HepG2 (cell line): ENCODE measurements around the gene S100A8. TPM values are rescaled to one million over a fixed set of nuclear protein-coding genes. Genes with fewer than 3 reads are reported as not detected.

Experiments
- ATAC-seq: fragments of 200-7000 bp; cut with Tn5 transposase; 3 replicates; pipeline ENCODE4 v1.9.1; 2020; ENCODE audit warnings: mild to moderate bottlenecking, moderate library complexity
- BruUV-seq: library from RNA; stranded (reverse); fragments of 400-500 nt; replicated peaks from 2 replicates; lab custom pipeline; 2021; lab: Mats Ljungman, UMichigan
- CTCF ChIA-PET: fragments of 300-600 bp; formaldehyde crosslinking; extraction: SDS; loops from one replicate; lab custom pipeline; 2021; ENCODE audit warnings: low total read pairs, inconsistent platforms, low intra/inter-chr PET ratio; lab: Yijun Ruan, JAX
- POLR2A ChIA-PET: fragments of 350-600 bp; sonication (Branson Sonifier 250); formaldehyde crosslinking; loops from one replicate; lab custom pipeline; 2020; ENCODE audit warnings: antibody characterized with exemption, inconsistent platforms; lab: Yijun Ruan, JAX
- DNase-seq: peaks from one replicate; pipeline ENCODE4 v3.0.0-alpha.2; 2015; ENCODE audit warnings: low spot score
- FAIRE-seq: peaks from 3 replicates; lab custom pipeline; 2011; peaks lifted over from hg19 to GRCh38; lab: Jason Lieb, UNC
- H2AFZ ChIP-seq: one replicate; pipeline ENCODE4 v1.6.1; 2011; ENCODE audit warnings: low read length, inconsistent platforms
- H3K27ac ChIP-seq: fragments of 300-600 bp; 3 replicates; pipeline ENCODE4 v1.8.0; 2011; ENCODE audit warnings: mixed run types, mild to moderate bottlenecking, mixed read lengths, low read length, inconsistent platforms; ENCODE audit not compliant: insufficient read depth; ENCODE audit errors: extremely low read length
- H3K27me3 ChIP-seq, 2 experiments: fragments of 200-600 bp in 1 of 2; 2 replicates in 1 of 2; 3 replicates in 1 of 2; pipeline versions ENCODE4 v1.6.0 to v1.8.0; 2011; ENCODE audit warnings: low read length in 2 of 2, mild to moderate bottlenecking in 2 of 2, moderate library complexity in 2 of 2, inconsistent platforms in 1 of 2; ENCODE audit not compliant: insufficient read depth in 2 of 2, control insufficient read depth in 1 of 2
- H3K36me3 ChIP-seq, 2 experiments: fragments of 200-600 bp in 1 of 2; replicated peaks in 1 of 2; 2 replicates in 1 of 2; 3 replicates in 1 of 2; pipeline versions ENCODE4 v1.5.1 to v1.8.0; 2011; ENCODE audit warnings: low read length in 2 of 2, inconsistent platforms in 1 of 2; ENCODE audit not compliant: insufficient read depth in 2 of 2, control insufficient read depth in 1 of 2
- H3K4me1 ChIP-seq: 2 replicates; pipeline ENCODE4 v1.5.1; 2012; ENCODE audit warnings: low read length, inconsistent platforms; ENCODE audit not compliant: insufficient read depth
- H3K4me2 ChIP-seq: 2 replicates; pipeline ENCODE4 v1.6.0; 2011; ENCODE audit warnings: low read depth, low read length, inconsistent platforms
- H3K4me3 ChIP-seq, 3 experiments: fragments of 200-600 bp in 1 of 3; sonication (generic), shearing (Covaris generic) in 1 of 3; replicated peaks in 1 of 3; 2 replicates each; pipeline ENCODE4 v1.5.1; 2011 to 2016; ENCODE audit warnings: low read length in 3 of 3, inconsistent platforms in 2 of 3, low read depth in 2 of 3, mild to moderate bottlenecking in 2 of 3, control low read depth in 1 of 3, mixed read lengths in 1 of 3; ENCODE audit not compliant: insufficient read depth in 1 of 3
- H3K79me2 ChIP-seq: one replicate; pipeline ENCODE4 v1.6.1; 2011; ENCODE audit warnings: low read length, inconsistent platforms; ENCODE audit not compliant: insufficient read depth
- H3K9ac ChIP-seq: 2 replicates; pipeline ENCODE4 v1.6.0; 2011; ENCODE audit warnings: mild to moderate bottlenecking, low read depth, low read length, inconsistent platforms; ENCODE audit not compliant: insufficient read depth
- H3K9me3 ChIP-seq: 2 replicates; pipeline ENCODE4 v1.5.1; 2012; ENCODE audit warnings: mild to moderate bottlenecking, low read length
- H4K20me1 ChIP-seq: 2 replicates; pipeline ENCODE4 v1.6.0; 2011; ENCODE audit warnings: inconsistent platforms, mild to moderate bottlenecking, low read length, moderate library complexity; ENCODE audit not compliant: insufficient read depth
- FIP1L1 ChIP-seq: fragments of 200-400 bp; formaldehyde crosslinking; IDR thresholded peaks from 2 replicates; pipeline ENCODE4 v1.6.1; 2018; ENCODE audit warnings: low read depth, mild to moderate bottlenecking, low read length, moderate library complexity, borderline replicate concordance; ENCODE audit not compliant: insufficient read depth
- HMG20B ChIP-seq: conservative IDR thresholded peaks from 2 replicates; pipeline ENCODE4 v1.6.1; 2016; ENCODE audit warnings: missing genetic modification reagents, missing compliant biosample characterization
- ISL2 ChIP-seq: sonication (generic); formaldehyde crosslinking; IDR thresholded peaks from 2 replicates; pipeline ENCODE4 v1.5.0; 2020; ENCODE audit warnings: missing genetic modification reagents
- MAFG ChIP-seq: sonication (generic); formaldehyde crosslinking; IDR thresholded peaks from 2 replicates; pipeline ENCODE4 v1.5.1; 2020; ENCODE audit warnings: mild to moderate bottlenecking, missing genetic modification reagents
- MBNL3 ChIP-seq: fragments of 250-450 bp; sonication (Bioruptor Pico); conservative IDR thresholded peaks from 2 replicates; pipeline ENCODE4 v1.8.0; 2022; ENCODE audit warnings: mild to moderate bottlenecking, inconsistent platforms
- RFX5 ChIP-seq: IDR thresholded peaks from 2 replicates; pipeline ENCODE4 v1.6.1; 2011; ENCODE audit warnings: low read depth, low read length, improper control_type of control experiment
- SMC3 ChIP-seq: IDR thresholded peaks from 2 replicates; pipeline ENCODE4 v1.6.1; 2011; ENCODE audit warnings: low read length, improper control_type of control experiment
- SRF ChIP-seq: IDR thresholded peaks from 2 replicates; pipeline ENCODE4 v1.6.1; 2011; ENCODE audit warnings: mild to moderate bottlenecking, low read depth, low read length, moderate library complexity
- ZNF136 ChIP-seq: sonication (generic); formaldehyde crosslinking; IDR thresholded peaks from 2 replicates; pipeline ENCODE4 v1.8.1; 2022; ENCODE audit warnings: low read depth, mild to moderate bottlenecking, moderate library complexity, missing genetic modification reagents
- ZNF205 ChIP-seq: IDR thresholded peaks from 2 replicates; pipeline ENCODE4 v1.6.1; 2018; ENCODE audit warnings: missing biosample characterization, missing genetic modification reagents
- ZNF484 ChIP-seq: sonication (generic); formaldehyde crosslinking; IDR thresholded peaks from 2 replicates; pipeline ENCODE4 v1.5.1; 2020; ENCODE audit warnings: mild to moderate bottlenecking, low read depth, missing genetic modification reagents, borderline replicate concordance
- ZNF569 ChIP-seq: sonication (generic); formaldehyde crosslinking; IDR thresholded peaks from 2 replicates; pipeline ENCODE4 v1.5.0; 2020; ENCODE audit warnings: mild to moderate bottlenecking, missing genetic modification reagents, moderate library complexity, borderline replicate concordance
- ZNF747 ChIP-seq: sonication (generic); formaldehyde crosslinking; IDR thresholded peaks from 2 replicates; pipeline ENCODE4 v1.8.1; 2023; ENCODE audit warnings: missing genetic modification reagents, mild to moderate bottlenecking, borderline replicate concordance
- ZUFSP ChIP-seq: sonication (generic); formaldehyde crosslinking; IDR thresholded peaks from 2 replicates; pipeline ENCODE4 v1.9.0; 2021; ENCODE audit warnings: missing genetic modification reagents, mild to moderate bottlenecking, borderline replicate concordance
- WGBS: methylation state at CpG from one replicate; pipeline ENCODE4 v1.1.6; 2017; ENCODE audit warnings: low lambda C conversion rate; 5-methylcytosine and 5-hydroxymethylcytosine counted together
- in situ Hi-C: cut with HindIII; loops from 2 replicates; pipeline ENCODE4 v1.10.0; 2017; ENCODE audit warnings: low pct_unique_long_range_greater_than_20kb; ENCODE audit not compliant: extremely low pct_ligation_motif_present
- intact Hi-C: fragments of 100-400 bp; cut with micrococcal nuclease; formaldehyde crosslinking; loops from one replicate; pipeline ENCODE4 v1.10.0; 2022; ENCODE audit not compliant: unreplicated experiment
- polyA plus RNA-seq, 8 experiments: library from polyadenylated mRNA; depleted of rRNA in 3 of 8; stranded (reverse) in 7 of 8; unstranded in 1 of 8; fragments of >200 nt; fragmentation: Illumina TruSeq in 4 of 8; extraction: Trizol in 4 of 8; gene quantifications; 2 replicates each; pipeline versions ENCODE4 v1.2.1 to v1.2.3, GENCODE V29; 2011 to 2016; ENCODE audit warnings: low read depth in 4 of 8, missing spikeins in 1 of 8, mixed read lengths in 1 of 8; ENCODE audit not compliant: insufficient read depth in 1 of 8
- total RNA-seq, 5 experiments: library from RNA; depleted of rRNA; stranded (reverse); fragments of >200 nt; fragmentation: Illumina TruSeq; extraction: Trizol; gene quantifications; 2 replicates each; pipeline ENCODE4 v1.2.3, GENCODE V29; 2016; ENCODE audit warnings: low read depth in 1 of 5
- TF ChIP-seq, protein P1 (sequence below): sonication (generic); formaldehyde crosslinking; IDR thresholded peaks from 2 replicates; pipeline ENCODE4 v1.4.0; 2020; ENCODE audit warnings: low read depth, mild to moderate bottlenecking, missing genetic modification reagents
- TF ChIP-seq, protein P2 (sequence below): sonication (generic); formaldehyde crosslinking; IDR thresholded peaks from 2 replicates; pipeline ENCODE4 v1.5.0; 2020; ENCODE audit warnings: missing genetic modification reagents, mild to moderate bottlenecking, borderline replicate concordance
- TF ChIP-seq, protein P3 (sequence below): sonication (generic); formaldehyde crosslinking; IDR thresholded peaks from 2 replicates; pipeline ENCODE4 v1.4.0; 2020; ENCODE audit warnings: missing genetic modification reagents

S100A8 gene
- total and polyA plus RNA-seq, 2 of the 13 experiments (the other 11 are each of a cell fraction or from before 2014, with no cell fraction given): not detected

DNA sequence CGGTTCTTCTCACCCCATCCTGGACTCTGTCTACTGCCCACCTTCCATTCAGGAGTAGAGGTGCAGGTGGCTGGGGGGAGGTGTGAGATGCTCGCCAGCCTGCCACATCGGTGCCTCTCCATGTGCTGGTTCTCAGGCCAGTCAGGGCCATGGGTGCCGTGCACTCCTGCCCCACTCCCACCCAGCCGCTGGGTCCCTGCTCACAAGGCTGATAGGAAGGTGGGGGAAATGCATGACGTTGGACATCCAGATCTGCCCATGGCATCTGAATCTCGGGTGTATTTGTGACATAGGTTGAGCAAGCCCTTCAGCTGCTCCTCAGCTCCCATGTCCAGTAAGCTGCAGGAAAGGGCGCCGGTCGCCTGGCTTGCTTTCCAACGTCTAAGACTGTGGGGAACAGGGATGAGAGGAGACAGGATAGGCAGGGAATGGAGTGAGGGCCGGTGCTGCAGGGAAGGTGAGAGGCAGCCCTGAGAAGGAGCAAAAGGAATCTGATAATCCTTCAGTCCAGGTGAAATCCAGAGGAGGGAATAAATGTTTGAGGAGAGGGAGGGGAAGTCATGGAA lies 37.3 kb upstream of the S100A8 start (continued):
- TF ChIP-seq ZNF747 (CRISPR knock-in tag): no peak
- TF ChIP-seq ZUFSP: no peak
- TF ChIP-seq, protein P1, sequence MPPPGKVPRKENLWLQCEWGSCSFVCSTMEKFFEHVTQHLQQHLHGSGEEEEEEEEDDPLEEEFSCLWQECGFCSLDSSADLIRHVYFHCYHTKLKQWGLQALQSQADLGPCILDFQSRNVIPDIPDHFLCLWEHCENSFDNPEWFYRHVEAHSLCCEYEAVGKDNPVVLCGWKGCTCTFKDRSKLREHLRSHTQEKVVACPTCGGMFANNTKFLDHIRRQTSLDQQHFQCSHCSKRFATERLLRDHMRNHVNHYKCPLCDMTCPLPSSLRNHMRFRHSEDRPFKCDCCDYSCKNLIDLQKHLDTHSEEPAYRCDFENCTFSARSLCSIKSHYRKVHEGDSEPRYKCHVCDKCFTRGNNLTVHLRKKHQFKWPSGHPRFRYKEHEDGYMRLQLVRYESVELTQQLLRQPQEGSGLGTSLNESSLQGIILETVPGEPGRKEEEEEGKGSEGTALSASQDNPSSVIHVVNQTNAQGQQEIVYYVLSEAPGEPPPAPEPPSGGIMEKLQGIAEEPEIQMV (CRISPR knock-in tag): no peak
- TF ChIP-seq, protein P2, sequence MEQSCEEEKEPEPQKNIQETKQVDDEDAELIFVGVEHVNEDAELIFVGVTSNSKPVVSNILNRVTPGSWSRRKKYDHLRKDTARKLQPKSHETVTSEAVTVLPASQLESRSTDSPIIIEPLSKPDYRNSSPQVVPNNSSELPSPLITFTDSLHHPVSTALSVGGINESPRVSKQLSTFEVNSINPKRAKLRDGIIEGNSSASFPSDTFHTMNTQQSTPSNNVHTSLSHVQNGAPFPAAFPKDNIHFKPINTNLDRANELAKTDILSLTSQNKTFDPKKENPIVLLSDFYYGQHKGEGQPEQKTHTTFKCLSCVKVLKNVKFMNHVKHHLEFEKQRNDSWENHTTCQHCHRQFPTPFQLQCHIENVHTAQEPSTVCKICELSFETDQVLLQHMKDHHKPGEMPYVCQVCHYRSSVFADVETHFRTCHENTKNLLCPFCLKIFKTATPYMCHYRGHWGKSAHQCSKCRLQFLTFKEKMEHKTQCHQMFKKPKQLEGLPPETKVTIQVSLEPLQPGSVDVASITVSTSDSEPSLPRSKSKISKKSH: no peak

GRCh38 chr1:153426809-153427208 lies 35.9 kb upstream of the S100A8 start:
- no peaks in the 10 kb centered on the region for H3K4me1 ChIP-seq
- H3K27ac ChIP-seq: no peak overlapping the region
- in situ Hi-C loops: no loop called here
- TF ChIP-seq SRF (no peak), HMG20B (CRISPR knock-in tag) (no peak), ZNF569 (CRISPR knock-in tag) (no peak), RFX5 (no peak), FIP1L1 (no peak), ISL2 (CRISPR knock-in tag) (no peak), ZNF484 (CRISPR knock-in tag) (no peak), ZNF136 (CRISPR knock-in tag) (no peak), SMC3 (no peak), MAFG (CRISPR knock-in tag) (no peak), MBNL3 (no peak), ZNF205 (CRISPR knock-in tag) (no peak)
- TF ChIP-seq, protein P3, sequence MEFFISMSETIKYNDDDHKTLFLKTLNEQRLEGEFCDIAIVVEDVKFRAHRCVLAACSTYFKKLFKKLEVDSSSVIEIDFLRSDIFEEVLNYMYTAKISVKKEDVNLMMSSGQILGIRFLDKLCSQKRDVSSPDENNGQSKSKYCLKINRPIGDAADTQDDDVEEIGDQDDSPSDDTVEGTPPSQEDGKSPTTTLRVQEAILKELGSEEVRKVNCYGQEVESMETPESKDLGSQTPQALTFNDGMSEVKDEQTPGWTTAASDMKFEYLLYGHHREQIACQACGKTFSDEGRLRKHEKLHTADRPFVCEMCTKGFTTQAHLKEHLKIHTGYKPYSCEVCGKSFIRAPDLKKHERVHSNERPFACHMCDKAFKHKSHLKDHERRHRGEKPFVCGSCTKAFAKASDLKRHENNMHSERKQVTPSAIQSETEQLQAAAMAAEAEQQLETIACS (CRISPR knock-in tag): no peak
- H3K27me3 ChIP-seq: no peaks in the 10 kb centered on the region
- FAIRE-seq: no peak
- no peak overlapping the region for H3K4me2 ChIP-seq
- POLR2A ChIA-PET: no interaction called here
- ATAC-seq: no peak
- WGBS: 0% methylated on average over 1 of the region's 1 CpG
- DNase-seq: no peak
- no peaks in the 10 kb centered on the region for H3K79me2 ChIP-seq
- BruUV-seq: no TSS peak
- no peak overlapping the region for H3K9ac ChIP-seq
- no peak overlapping the region for H3K4me3 ChIP-seq
- no peaks in the 10 kb centered on the region for H3K9me3 ChIP-seq
- H4K20me1 ChIP-seq: 0 out of 2 replicates have a peak, but pooled peaks cover 4% of the 10 kb centered on the region
- CTCF ChIA-PET: no interaction called here
- intact Hi-C loops: no loop called here
- H3K36me3 ChIP-seq: no peaks in the 10 kb centered on the region
- H2AFZ ChIP-seq: no peak overlapping the region
